Suppressor macrophage treated with lipopolysaccharide for 4 hours (primary cell): Measurements from ENCODE around the gene KIF1B.
"Not testable (repeated sequence)": the region's sequence is repeated elsewhere in the genome, so short reads cannot be mapped to it uniquely, and the experiment has no call there.

Experiments
- DNase-seq: peaks from one replicate; pipeline ENCODE4 v3.0.0-alpha.2; 2020

The KIF1B gene

GRCh38 chr1:10242811-10243210 is 32.4 kb downstream of the KIF1B start:
- no peak for DNase-seq

GRCh38 chr1:10245674-10246073 is 35.3 kb downstream of the KIF1B start:
- no peak for DNase-seq

- no peak for DNase-seq
These were observed 39.6 kb downstream of the KIF1B start for GRCh38 chr1:10249808-10250457.

GRCh38 chr1:10250663-10251062 is 40.3 kb downstream of the KIF1B start:
- no peak for DNase-seq

- DNase-seq, result peak; percentile 86
These were observed 41.1 kb downstream of the KIF1B start for GRCh38 chr1:10251325-10252108.

- no peak for DNase-seq
These were observed 42.1 kb downstream of the KIF1B start for GRCh38 chr1:10252508-10252907.

GRCh38 chr1:10253149-10253548 is 42.8 kb downstream of the KIF1B start:
- DNase-seq, result no peak

- DNase-seq, result peak; percentile 74
These were observed 43.4 kb downstream of the KIF1B start for GRCh38 chr1:10253755-10254154.

- no peak for DNase-seq
These were observed 47.5 kb downstream of the KIF1B start for GRCh38 chr1:10257851-10258250.

- DNase-seq, result not testable (repeated sequence)
These were observed 49.2 kb downstream of the KIF1B start for GRCh38 chr1:10259547-10259946.

GRCh38 chr1:10263450-10264082 is 53.2 kb downstream of the KIF1B start:
- no peak for DNase-seq

- no peak for DNase-seq
These were observed 54.7 kb downstream of the KIF1B start for GRCh38 chr1:10265027-10265426.

GRCh38 chr1:10265900-10266299 is 55.5 kb downstream of the KIF1B start:
- no peak for DNase-seq

GRCh38 chr1:10267319-10267718 is 56.9 kb downstream of the KIF1B start:
- no peak for DNase-seq

- DNase-seq, result no peak
These were observed 57.6 kb downstream of the KIF1B start for GRCh38 chr1:10267921-10268320.

- DNase-seq, result no peak
These were observed 60.7 kb downstream of the KIF1B start for GRCh38 chr1:10271090-10271489.

GRCh38 chr1:10271869-10272268 is 61.5 kb downstream of the KIF1B start:
- DNase-seq, result no peak

GRCh38 chr1:10272274-10272673 is 61.9 kb downstream of the KIF1B start:
- no peak for DNase-seq

GRCh38 chr1:10278880-10279279 is 68.5 kb downstream of the KIF1B start:
- no peak for DNase-seq

GRCh38 chr1:10280439-10281350 is 70.3 kb downstream of the KIF1B start:
- DNase-seq, result no peak

GRCh38 chr1:10283318-10283984 is 73.1 kb downstream of the KIF1B start:
- no peak for DNase-seq

- DNase-seq, result no peak
These were observed 75.9 kb downstream of the KIF1B start for GRCh38 chr1:10286244-10286643.
